ENCODE results near the gene HMX2.

Gene HMX2

GRCh38 chr10:123139521-123140163, 8.3 kb upstream of the HMX2 start:
- DNase-seq = peak; percentile 43

- peak; percentile 44 for DNase-seq
Observed at GRCh38 chr10:123140164-123140982, 7.6 kb upstream of the HMX2 start.

- peak; percentile 51 for DNase-seq
Observed at GRCh38 chr10:123140983-123141390, 6.9 kb upstream of the HMX2 start.

GRCh38 chr10:123141791-123142700, 5.9 kb upstream of the HMX2 start:
- DNase-seq = peak; percentile 44

- DNase-seq = peak; percentile 74
Observed at GRCh38 chr10:123142701-123143161, 5.2 kb upstream of the HMX2 start.

GRCh38 chr10:123143162-123143824, 4.6 kb upstream of the HMX2 start:
- DNase-seq = no peak

- DNase-seq = no peak
Observed at GRCh38 chr10:123143825-123144168, 4.1 kb upstream of the HMX2 start.

GRCh38 chr10:123144697-123145541, 3.0 kb upstream of the HMX2 start:
- DNase-seq = peak; percentile 86

GRCh38 chr10:123145542-123146012, 2.4 kb upstream of the HMX2 start:
- DNase-seq = peak; percentile 60

GRCh38 chr10:123146013-123146893, 1.7 kb upstream of the HMX2 start:
- DNase-seq = peak; percentile 69

GRCh38 chr10:123146894-123147634, 872 bp upstream of the HMX2 start:
- DNase-seq = peak; percentile 46

GRCh38 chr10:123148414-123149161, 652 bp downstream of the HMX2 start:
- DNase-seq = peak; percentile 34

- DNase-seq = no peak
Observed at GRCh38 chr10:123149162-123149567, 1.2 kb downstream of the HMX2 start.

- DNase-seq = no peak
Observed at GRCh38 chr10:123149568-123150270, 1.8 kb downstream of the HMX2 start.

- DNase-seq = peak; percentile 73
Observed at GRCh38 chr10:123150271-123150985, 2.5 kb downstream of the HMX2 start.

GRCh38 chr10:123150986-123151736, 3.2 kb downstream of the HMX2 start:
- DNase-seq = no peak

- no peak for DNase-seq
Observed at GRCh38 chr10:123151737-123152135, 3.8 kb downstream of the HMX2 start.
